ENCODE results near the gene MYLIP. TPM values are rescaled to one million over a fixed set of nuclear protein-coding genes. Genes with fewer than 3 reads are reported as not detected.

Gene MYLIP
- total and polyA plus RNA-seq, 2 of the 13 experiments (the other 11 are each of a cell fraction or from before 2014, with no cell fraction given), result 3.4 to 10.8 TPM

GRCh38 chr6:16128759-16129622 lies at the start of gene MYLIP (continued):
- TF ChIP-seq ZNF7 (CRISPR knock-in tag; IDR thresholded peaks at IDR 0.05), result 0 out of 2 replicates have a peak, but pooled peaks have one; percentile 17
- TF ChIP-seq ZNF572 (CRISPR knock-in tag; IDR thresholded peaks at IDR 0.05), result no peak; the same call in 1 of the 2 replicates
- 0 out of 2 replicates have a peak, but pooled peaks have one; percentile 77 for TF ChIP-seq CC2D1A (CRISPR knock-in tag; IDR thresholded peaks at IDR 0.05)
- TF ChIP-seq NFAT5 (CRISPR knock-in tag; IDR thresholded peaks at IDR 0.05), result peak; percentile 21; the same call in 1 of the 2 replicates
- TF ChIP-seq ZNF75D (CRISPR knock-in tag; IDR thresholded peaks at IDR 0.05; ENCODE audit: borderline replicate concordance), result 0 out of 2 replicates have a peak, but pooled peaks have one; percentile 69
- TF ChIP-seq, protein P1, sequence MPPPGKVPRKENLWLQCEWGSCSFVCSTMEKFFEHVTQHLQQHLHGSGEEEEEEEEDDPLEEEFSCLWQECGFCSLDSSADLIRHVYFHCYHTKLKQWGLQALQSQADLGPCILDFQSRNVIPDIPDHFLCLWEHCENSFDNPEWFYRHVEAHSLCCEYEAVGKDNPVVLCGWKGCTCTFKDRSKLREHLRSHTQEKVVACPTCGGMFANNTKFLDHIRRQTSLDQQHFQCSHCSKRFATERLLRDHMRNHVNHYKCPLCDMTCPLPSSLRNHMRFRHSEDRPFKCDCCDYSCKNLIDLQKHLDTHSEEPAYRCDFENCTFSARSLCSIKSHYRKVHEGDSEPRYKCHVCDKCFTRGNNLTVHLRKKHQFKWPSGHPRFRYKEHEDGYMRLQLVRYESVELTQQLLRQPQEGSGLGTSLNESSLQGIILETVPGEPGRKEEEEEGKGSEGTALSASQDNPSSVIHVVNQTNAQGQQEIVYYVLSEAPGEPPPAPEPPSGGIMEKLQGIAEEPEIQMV (CRISPR knock-in tag; IDR thresholded peaks at IDR 0.05; ENCODE audit: low read depth), result no peak; the same call in 1 of the 2 replicates
- peak; percentile 44; the same call in 1 of the 2 replicates for TF ChIP-seq CBX5 (CRISPR knock-in tag; IDR thresholded peaks at IDR 0.05; ENCODE audit: borderline replicate concordance)
- peak; percentile 66 for TF ChIP-seq STAG1 (CRISPR knock-in tag; IDR thresholded peaks at IDR 0.05)
- TF ChIP-seq MAFF (IDR thresholded peaks at IDR 0.05; ENCODE audit: low read depth, low read length), result no peak; the same call in 1 of the 2 replicates
- no peak for TF ChIP-seq PHF5A (CRISPR knock-in tag; IDR thresholded peaks at IDR 0.05; ENCODE audit: low read depth, unreplicated experiment)
- no peak for TF ChIP-seq SSRP1 (CRISPR knock-in tag; IDR thresholded peaks at IDR 0.05)
- TF ChIP-seq, protein P2, sequence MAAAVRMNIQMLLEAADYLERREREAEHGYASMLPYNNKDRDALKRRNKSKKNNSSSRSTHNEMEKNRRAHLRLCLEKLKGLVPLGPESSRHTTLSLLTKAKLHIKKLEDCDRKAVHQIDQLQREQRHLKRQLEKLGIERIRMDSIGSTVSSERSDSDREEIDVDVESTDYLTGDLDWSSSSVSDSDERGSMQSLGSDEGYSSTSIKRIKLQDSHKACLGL (CRISPR knock-in tag; IDR thresholded peaks at IDR 0.05), result peak; percentile 61; the same call in 1 of the 2 replicates
- TF ChIP-seq, protein P3, sequence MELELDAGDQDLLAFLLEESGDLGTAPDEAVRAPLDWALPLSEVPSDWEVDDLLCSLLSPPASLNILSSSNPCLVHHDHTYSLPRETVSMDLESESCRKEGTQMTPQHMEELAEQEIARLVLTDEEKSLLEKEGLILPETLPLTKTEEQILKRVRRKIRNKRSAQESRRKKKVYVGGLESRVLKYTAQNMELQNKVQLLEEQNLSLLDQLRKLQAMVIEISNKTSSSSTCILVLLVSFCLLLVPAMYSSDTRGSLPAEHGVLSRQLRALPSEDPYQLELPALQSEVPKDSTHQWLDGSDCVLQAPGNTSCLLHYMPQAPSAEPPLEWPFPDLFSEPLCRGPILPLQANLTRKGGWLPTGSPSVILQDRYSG (CRISPR knock-in tag; IDR thresholded peaks at IDR 0.05), result no peak
- TF ChIP-seq ZNF546 (CRISPR knock-in tag; conservative IDR thresholded peaks at IDR 0.05), result peak; percentile 84
- no peak for TF ChIP-seq ATRX (CRISPR knock-in tag; IDR thresholded peaks at IDR 0.05; ENCODE audit: borderline replicate concordance)
- no peak for TF ChIP-seq ZBTB1 (CRISPR knock-in tag; IDR thresholded peaks at IDR 0.05; ENCODE audit: borderline replicate concordance)
- peak; percentile 83 for TF ChIP-seq ZNF788 (CRISPR knock-in tag; IDR thresholded peaks at IDR 0.05; ENCODE audit: borderline replicate concordance)
- TF ChIP-seq NONO (IDR thresholded peaks at IDR 0.05), result no peak
- peak; percentile 43 for TF ChIP-seq NONO (CRISPR knock-in tag; conservative IDR thresholded peaks at IDR 0.05)
